HepG2 (cell line): Measurements from ENCODE around the gene SIK3. TPM values are rescaled to one million over a fixed set of nuclear protein-coding genes. Genes with fewer than 3 reads are reported as not detected.
A peak's percentile ranks its signal among the peaks of the same experiment; 100 is the strongest.

Experiments used
- HIVEP1 ChIP-seq: sonication (generic); formaldehyde crosslinking; IDR thresholded peaks from 2 replicates; pipeline ENCODE4 v1.4.0; 2020; ENCODE audit warnings: mild to moderate bottlenecking, missing genetic modification reagents
- NKX3-1 ChIP-seq: sonication (generic); formaldehyde crosslinking; IDR thresholded peaks from 2 replicates; pipeline ENCODE4 v1.5.0; 2020; ENCODE audit warnings: missing genetic modification reagents
- NR2F2 ChIP-seq: IDR thresholded peaks from 2 replicates; pipeline ENCODE4 v1.6.1; 2012; ENCODE audit warnings: low read depth, inconsistent platforms, borderline replicate concordance
- ONECUT2 ChIP-seq: sonication (generic); formaldehyde crosslinking; IDR thresholded peaks from 2 replicates; pipeline ENCODE4 v1.4.0; 2020; ENCODE audit warnings: missing genetic modification reagents
- PRMT3 ChIP-seq: sonication (generic); formaldehyde crosslinking; IDR thresholded peaks from 2 replicates; pipeline ENCODE4 v1.8.1; 2022; ENCODE audit warnings: low read depth, mild to moderate bottlenecking, moderate library complexity, missing genetic modification reagents, borderline replicate concordance
- XRCC5 ChIP-seq: fragments of 200-400 bp; formaldehyde crosslinking; optimal IDR thresholded peaks from 2 replicates; pipeline ENCODE3; 2017; ENCODE audit warnings: mild to moderate bottlenecking, low read length
- ZC3H13 ChIP-seq: sonication (generic); formaldehyde crosslinking; IDR thresholded peaks from 2 replicates; pipeline ENCODE4 v1.8.1; 2023; ENCODE audit warnings: mild to moderate bottlenecking, missing genetic modification reagents, moderate library complexity
- ZNF121 ChIP-seq: sonication (generic); formaldehyde crosslinking; IDR thresholded peaks from 2 replicates; pipeline ENCODE4 v1.5.0; 2020; ENCODE audit warnings: mild to moderate bottlenecking, missing genetic modification reagents
- ZNF143 ChIP-seq: sonication (generic); formaldehyde crosslinking; IDR thresholded peaks from 2 replicates; pipeline ENCODE4 v1.4.0; 2020; ENCODE audit warnings: missing genetic modification reagents
- ZNF282 ChIP-seq: fragments of 450-650 bp; IDR thresholded peaks from 2 replicates; pipeline ENCODE4 v1.6.1; 2018; ENCODE audit not compliant: partially characterized antibody
- ZSCAN9 ChIP-seq: IDR thresholded peaks from 2 replicates; pipeline ENCODE4 v1.6.1; 2016; ENCODE audit warnings: borderline replicate concordance
- polyA plus RNA-seq, 8 experiments: library from polyadenylated mRNA; depleted of rRNA in 3 of 8; stranded (reverse) in 7 of 8; unstranded in 1 of 8; fragments of >200 nt; fragmentation: Illumina TruSeq in 4 of 8; extraction: Trizol in 4 of 8; gene quantifications; 2 replicates each; pipeline versions ENCODE4 v1.2.1 to v1.2.3, GENCODE V29; 2011 to 2016; ENCODE audit warnings: low read depth in 4 of 8, missing spikeins in 1 of 8, mixed read lengths in 1 of 8; ENCODE audit not compliant: insufficient read depth in 1 of 8
- total RNA-seq, 5 experiments: library from RNA; depleted of rRNA; stranded (reverse); fragments of >200 nt; fragmentation: Illumina TruSeq; extraction: Trizol; gene quantifications; 2 replicates each; pipeline ENCODE4 v1.2.3, GENCODE V29; 2016; ENCODE audit warnings: low read depth in 1 of 5
- TF ChIP-seq, protein P1 (sequence below): sonication (generic); formaldehyde crosslinking; IDR thresholded peaks from 2 replicates; pipeline ENCODE4 v1.5.1; 2020; ENCODE audit warnings: mild to moderate bottlenecking, missing genetic modification reagents
- TF ChIP-seq, protein P2 (sequence below): sonication (generic); formaldehyde crosslinking; IDR thresholded peaks from 2 replicates; pipeline ENCODE4 v1.8.0; 2022; ENCODE audit warnings: mild to moderate bottlenecking, missing genetic modification reagents, borderline replicate concordance
- TF ChIP-seq, protein P3 (sequence below): sonication (generic); formaldehyde crosslinking; IDR thresholded peaks from 2 replicates; pipeline ENCODE4 v1.4.0; 2020; ENCODE audit warnings: missing genetic modification reagents
- TF ChIP-seq, protein P4 (sequence below), 2 experiments: sonication (generic) in 1 of 2; formaldehyde crosslinking in 1 of 2; IDR thresholded peaks; 2 replicates each; pipeline versions ENCODE4 v1.6.1 to v1.9.0; 2014 to 2022; ENCODE audit warnings: antibody characterized with exemption in 1 of 2, borderline replicate concordance in 1 of 2, inconsistent platforms in 1 of 2, low read depth in 1 of 2, missing genetic modification reagents in 1 of 2

Gene SIK3
- total and polyA plus RNA-seq, 2 of the 13 experiments (the other 11 are each of a cell fraction or from before 2014, with no cell fraction given) = 5.7 to 9.8 TPM

DNA sequence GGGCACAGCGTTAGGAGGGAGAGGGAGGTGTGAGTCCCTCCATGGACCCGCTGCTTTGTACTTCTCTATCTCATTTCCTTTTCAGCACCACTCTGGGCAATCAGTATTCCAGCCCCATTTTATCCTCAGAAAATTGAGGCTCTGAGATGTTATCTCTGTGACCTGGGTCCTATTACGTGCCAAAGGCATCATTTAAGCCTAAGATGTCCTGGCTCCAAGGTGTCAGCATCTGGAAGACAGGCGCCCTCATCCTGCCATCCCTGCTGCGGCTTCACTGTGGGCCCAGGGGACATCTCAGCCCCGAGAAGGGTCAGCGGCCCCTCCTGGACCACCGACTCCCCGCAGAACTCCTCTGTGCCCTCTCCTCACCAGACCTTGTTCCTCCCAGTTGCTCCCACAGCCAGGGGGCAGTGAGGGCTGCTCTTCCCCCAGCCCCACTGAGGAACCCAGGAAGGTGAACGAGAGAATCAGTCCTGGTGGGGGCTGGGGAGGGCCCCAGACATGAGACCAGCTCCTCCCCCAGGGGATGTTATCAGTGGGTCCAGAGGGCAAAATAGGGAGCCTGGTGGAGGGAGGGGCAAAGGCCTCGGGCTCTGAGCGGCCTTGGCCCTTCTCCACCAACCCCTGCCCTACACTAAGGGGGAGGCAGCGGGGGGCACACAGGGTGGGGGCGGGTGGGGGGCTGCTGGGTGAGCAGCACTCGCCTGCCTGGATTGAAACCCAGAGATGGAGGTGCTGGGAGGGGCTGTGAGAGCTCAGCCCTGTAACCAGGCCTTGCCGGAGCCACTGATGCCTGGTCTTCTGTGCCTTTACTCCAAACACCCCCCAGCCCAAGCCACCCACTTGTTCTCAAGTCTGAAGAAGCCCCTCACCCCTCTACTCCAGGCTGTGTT, 269.4 kb downstream of the SIK3 start (continued):
- TF ChIP-seq ZNF121 (CRISPR knock-in tag) (no peak), HIVEP1 (CRISPR knock-in tag) (0 out of 2 replicates have a peak, but pooled peaks have one; percentile 64), XRCC5 (peak; percentile 76), ZC3H13 (CRISPR knock-in tag) (peak; percentile 42; the same call in 1 of the 2 replicates), ZNF143 (no peak), ZNF282 (no peak), ONECUT2 (CRISPR knock-in tag) (peak; percentile 37; the same call in 1 of the 2 replicates), NR2F2 (no peak), PRMT3 (CRISPR knock-in tag) (no peak), NKX3-1 (CRISPR knock-in tag) (no peak), ZSCAN9 (CRISPR knock-in tag) (peak; percentile 67; the same call in 1 of the 2 replicates)
- TF ChIP-seq, protein P1, sequence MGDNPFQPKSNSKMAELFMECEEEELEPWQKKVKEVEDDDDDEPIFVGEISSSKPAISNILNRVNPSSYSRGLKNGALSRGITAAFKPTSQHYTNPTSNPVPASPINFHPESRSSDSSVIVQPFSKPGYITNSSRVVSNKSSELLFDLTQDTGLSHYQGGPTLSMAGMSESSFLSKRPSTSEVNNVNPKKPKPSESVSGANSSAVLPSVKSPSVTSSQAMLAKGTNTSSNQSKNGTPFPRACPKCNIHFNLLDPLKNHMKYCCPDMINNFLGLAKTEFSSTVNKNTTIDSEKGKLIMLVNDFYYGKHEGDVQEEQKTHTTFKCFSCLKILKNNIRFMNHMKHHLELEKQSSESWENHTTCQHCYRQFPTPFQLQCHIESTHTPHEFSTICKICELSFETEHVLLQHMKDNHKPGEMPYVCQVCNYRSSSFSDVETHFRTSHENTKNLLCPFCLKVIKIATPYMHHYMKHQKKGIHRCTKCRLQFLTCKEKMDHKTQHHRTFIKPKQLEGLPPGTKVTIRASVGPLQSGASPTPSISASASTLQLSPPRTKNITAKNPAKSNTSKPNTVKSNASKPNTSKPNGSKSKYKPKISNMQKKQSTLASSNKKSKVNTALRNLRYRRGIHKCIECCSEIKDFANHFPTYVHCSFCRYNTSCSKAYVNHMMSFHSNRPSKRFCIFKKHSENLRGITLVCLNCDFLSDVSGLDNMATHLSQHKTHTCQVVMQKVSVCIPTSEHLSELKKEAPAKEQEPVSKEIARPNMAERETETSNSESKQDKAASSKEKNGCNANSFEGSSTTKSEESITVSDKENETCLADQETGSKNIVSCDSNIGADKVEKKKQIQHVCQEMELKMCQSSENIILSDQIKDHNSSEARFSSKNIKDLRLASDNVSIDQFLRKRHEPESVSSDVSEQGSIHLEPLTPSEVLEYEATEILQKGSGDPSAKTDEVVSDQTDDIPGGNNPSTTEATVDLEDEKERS (CRISPR knock-in tag) = no peak
- TF ChIP-seq, protein P2, sequence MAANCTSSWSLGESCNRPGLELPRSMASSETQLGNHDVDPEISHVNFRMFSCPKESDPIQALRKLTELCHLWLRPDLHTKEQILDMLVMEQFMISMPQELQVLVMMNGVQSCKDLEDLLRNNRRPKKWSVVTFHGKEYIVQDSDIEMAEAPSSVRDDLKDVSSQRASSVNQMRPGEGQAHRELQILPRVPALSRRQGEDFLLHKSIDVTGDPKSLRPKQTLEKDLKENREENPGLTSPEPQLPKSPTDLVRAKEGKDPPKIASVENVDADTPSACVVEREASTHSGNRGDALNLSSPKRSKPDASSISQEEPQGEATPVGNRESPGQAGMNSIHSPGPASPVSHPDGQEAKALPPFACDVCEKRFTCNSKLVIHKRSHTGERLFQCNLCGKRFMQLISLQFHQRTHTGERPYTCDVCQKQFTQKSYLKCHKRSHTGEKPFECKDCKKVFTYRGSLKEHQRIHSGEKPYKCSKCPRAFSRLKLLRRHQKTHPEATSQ = no peak
- TF ChIP-seq, protein P3, sequence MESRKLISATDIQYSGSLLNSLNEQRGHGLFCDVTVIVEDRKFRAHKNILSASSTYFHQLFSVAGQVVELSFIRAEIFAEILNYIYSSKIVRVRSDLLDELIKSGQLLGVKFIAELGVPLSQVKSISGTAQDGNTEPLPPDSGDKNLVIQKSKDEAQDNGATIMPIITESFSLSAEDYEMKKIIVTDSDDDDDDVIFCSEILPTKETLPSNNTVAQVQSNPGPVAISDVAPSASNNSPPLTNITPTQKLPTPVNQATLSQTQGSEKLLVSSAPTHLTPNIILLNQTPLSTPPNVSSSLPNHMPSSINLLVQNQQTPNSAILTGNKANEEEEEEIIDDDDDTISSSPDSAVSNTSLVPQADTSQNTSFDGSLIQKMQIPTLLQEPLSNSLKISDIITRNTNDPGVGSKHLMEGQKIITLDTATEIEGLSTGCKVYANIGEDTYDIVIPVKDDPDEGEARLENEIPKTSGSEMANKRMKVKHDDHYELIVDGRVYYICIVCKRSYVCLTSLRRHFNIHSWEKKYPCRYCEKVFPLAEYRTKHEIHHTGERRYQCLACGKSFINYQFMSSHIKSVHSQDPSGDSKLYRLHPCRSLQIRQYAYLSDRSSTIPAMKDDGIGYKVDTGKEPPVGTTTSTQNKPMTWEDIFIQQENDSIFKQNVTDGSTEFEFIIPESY = peak; percentile 41; the same call in 1 of the 2 replicates
- TF ChIP-seq, protein P4, sequence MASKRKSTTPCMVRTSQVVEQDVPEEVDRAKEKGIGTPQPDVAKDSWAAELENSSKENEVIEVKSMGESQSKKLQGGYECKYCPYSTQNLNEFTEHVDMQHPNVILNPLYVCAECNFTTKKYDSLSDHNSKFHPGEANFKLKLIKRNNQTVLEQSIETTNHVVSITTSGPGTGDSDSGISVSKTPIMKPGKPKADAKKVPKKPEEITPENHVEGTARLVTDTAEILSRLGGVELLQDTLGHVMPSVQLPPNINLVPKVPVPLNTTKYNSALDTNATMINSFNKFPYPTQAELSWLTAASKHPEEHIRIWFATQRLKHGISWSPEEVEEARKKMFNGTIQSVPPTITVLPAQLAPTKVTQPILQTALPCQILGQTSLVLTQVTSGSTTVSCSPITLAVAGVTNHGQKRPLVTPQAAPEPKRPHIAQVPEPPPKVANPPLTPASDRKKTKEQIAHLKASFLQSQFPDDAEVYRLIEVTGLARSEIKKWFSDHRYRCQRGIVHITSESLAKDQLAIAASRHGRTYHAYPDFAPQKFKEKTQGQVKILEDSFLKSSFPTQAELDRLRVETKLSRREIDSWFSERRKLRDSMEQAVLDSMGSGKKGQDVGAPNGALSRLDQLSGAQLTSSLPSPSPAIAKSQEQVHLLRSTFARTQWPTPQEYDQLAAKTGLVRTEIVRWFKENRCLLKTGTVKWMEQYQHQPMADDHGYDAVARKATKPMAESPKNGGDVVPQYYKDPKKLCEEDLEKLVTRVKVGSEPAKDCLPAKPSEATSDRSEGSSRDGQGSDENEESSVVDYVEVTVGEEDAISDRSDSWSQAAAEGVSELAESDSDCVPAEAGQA (IDR thresholded peaks at IDR 0.05; ENCODE audit: low read depth) = no peak
- TF ChIP-seq, protein P4 (CRISPR knock-in tag; IDR thresholded peaks at IDR 0.05; ENCODE audit: borderline replicate concordance) = no peak
